ENCODE data around the gene WASF3.
"Not testable (repeated sequence)": the region's sequence is repeated elsewhere in the genome, so short reads cannot be mapped to it uniquely, and the experiment has no call there.

Gene WASF3

DNA sequence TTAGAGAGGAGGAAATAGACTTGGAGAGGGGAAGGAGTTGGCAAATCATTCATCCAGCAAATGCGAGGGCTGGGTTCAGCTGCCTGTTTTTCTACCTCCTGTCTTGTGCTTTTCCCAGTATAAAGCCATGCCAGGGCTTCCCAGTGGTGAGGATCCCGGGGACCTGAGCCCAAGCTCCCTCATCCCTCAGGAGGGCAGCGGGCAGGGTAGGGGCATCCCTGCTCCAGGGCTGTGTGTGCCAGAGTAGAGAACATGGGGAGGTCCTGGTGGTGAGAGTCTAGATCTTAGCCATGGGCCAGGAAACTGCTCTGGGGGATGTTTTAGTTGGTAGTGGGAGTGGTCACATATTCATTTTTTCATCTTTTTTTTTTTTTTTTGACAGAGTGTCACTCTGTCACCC is 159.5 kb downstream of the WASF3 start:
- no peak for DNase-seq (ENCODE audit: low read depth in 2 of 2)

DNA sequence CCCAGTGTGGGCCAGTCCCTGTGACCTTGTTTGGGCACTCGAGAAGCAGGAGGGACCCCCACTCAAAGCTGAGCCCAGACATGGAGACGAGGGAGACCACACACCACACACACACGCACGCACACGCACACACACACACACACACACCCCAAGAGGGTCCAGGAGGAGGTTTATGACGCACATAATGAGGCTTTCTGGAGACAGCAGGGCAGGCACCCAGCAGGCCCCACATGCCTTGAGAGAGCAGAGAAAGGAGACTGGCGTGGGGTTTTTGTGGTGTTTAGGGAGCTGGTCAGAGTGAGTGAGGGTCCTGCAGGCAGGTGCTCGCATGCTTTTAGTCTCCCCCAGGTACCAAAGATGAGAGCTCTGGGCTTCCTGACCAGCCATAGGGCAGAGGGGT is 160.7 kb downstream of the WASF3 start:
- no peak for DNase-seq (ENCODE audit: low read depth in 2 of 2)

DNA sequence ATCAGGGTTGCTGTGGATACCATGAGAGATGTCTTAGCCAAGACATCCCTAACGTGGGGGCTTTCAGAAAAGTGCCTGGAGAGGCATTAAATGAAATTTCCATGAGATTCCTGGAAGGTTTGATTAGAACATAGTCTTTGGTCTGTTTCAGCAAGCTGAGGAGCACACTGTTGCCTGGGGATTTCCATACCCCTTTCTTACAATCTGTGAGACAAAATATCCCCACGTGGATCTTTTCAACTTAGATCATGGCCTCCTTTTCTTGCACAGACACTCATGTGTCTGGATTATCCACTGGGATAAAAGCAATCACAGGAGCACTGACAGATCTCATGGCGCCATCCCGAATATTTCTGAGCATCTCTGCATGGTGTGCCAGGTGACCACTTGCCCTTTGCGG is 161.4 kb downstream of the WASF3 start:
- DNase-seq (ENCODE audit: low read depth in 2 of 2) = no peak

DNA sequence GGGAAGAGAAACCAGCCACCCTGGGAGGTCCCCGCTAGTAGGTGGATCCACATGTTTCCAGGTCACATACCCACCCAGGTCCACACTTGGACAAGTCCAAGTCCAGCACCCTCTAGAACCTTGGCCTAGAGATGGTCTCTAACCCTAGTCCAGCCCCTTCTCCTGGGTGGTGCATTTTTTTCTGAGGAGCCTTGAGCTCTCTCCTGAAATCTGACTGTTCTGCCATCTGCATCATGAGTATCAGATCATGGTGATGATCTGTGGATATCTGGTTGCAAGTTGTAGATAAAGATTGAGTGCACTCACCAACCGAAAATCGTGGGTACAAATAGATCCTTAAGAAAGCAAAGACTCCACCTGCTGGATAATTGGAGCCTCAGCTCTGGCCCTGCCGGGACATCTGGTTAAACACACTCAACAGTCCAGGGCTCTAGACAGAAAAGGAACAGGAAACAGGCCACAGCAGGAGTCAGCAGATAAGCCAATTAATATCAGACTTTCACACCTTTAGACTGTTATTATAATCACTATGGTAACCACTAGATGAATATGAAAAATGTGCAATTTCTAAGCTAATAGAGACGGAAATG is 162.0 kb downstream of the WASF3 start:
- DNase-seq (ENCODE audit: low read depth in 2 of 2) = no peak

DNA sequence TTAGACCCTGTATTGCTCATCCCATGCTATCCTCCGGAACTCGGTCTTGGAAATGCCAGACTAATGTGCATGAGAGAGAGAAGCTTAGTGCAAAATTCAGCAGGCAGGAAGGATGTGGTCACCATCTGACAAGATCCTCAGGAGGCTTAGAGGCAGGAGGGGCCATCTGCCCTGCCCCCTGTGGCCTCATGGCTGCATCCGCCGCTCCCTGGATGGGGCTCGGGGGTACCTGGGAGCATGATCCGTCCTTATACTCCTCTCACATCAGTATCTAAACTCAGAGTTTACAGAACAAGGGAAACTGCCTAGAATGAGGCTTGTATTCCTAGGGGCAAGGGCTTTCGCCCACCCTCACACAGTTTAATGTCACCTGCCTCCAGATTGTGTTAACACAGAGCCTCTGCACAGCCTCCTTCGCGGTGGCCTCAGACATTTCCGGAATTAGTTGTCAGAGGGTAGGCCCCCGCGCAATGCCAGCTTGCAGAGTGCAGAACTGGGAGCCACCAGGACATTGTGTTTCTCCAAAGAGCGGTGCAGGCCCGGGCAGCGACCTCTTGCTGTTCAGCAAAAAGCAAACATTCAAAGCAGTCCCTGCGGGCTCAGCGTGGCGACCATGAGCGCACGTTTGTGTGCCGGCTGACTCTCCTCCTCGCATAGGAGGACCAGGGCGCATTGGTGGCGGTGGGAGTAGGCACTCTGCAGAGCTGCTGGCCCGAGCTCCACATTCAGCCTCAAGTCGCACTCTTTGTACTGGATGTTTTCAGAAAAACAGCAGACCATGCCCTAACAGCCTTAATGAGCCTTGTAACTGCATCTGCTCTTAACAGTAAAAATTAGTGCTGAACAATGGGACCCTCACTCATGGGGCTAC is 164.0 kb downstream of the WASF3 start:
- no peak for DNase-seq (ENCODE audit: low read depth in 2 of 2)

DNA sequence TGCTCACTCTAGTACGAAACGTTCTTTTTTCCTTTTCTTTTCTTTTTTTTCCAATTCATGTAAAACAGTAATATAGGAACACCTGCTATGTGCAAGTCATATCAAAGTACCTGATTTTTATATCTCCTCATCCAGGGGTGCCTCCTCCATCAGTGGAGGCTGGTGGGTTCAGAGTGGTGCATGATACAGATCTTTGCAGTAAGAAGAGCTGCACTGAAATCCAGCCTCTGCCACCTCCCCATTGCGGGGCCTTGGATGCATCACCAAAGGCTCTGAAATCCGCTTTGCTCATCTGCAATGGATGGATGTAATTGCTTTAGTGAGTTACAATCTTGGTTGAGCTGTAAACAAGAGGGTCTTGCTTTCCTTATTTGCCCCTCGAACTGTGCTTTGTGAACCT is 164.8 kb downstream of the WASF3 start:
- DNase-seq (ENCODE audit: low read depth in 2 of 2) = no peak

DNA sequence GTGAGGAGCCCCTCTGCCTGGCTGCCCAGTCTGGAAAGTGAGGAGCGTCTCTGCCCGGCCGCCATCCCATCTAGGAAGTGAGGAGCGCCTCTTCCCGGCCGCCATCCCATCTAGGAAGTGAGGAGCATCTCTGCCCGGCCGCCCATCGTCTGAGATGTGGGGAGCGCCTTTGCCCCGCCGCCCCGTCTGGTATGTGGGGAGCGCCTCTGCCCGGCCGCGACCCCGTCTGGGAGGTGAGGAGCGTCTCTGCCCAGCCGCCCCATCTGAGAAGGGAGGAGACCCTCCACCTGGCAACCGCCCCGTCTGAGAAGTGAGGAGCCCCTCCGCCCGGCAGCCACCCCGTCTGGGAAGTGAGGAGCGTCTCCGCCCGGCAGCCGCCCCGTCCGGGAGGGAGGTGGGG is 166.1 kb downstream of the WASF3 start:
- DNase-seq (ENCODE audit: low read depth in 2 of 2) = not testable (repeated sequence)

DNA sequence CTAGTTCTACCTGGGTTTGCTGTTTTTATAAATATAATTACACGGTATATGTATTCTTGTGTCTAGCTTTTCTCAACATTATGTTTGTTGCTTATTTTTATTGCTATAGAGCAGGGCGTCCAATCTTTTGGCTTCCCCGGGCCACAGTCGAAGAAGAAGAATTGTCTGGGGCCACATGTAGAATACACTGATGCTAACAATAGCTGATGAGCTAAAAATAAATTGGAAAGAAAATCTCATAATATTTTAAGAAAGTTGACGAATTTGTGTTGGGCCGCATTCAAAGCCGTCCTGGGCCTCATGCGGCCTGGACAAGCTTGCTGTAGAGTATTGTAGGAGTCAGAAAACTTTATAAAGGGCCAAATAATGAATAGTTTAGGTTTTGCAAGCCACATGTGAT is 169.2 kb downstream of the WASF3 start:
- DNase-seq (ENCODE audit: low read depth in 2 of 2) = no peak

DNA sequence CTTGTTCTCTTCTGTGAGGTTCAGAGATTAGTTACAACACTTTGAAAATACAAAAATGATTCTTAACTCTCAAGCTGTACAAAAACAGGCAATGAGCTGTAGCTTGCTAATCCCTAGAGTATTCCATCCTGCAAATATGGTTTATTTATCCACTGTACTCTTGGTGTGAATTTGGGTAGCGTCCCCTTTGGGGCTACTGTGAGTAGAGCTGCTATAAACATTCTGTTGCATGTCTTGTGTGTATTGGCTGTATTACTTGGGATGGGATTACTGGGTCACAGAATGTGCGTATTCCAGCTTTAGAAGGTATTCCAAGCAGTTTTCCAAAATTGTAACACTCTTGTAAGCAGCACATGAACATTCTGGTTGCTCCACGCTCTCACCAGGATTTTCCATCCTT is 169.6 kb downstream of the WASF3 start:
- DNase-seq (ENCODE audit: low read depth in 2 of 2) = no peak

DNA sequence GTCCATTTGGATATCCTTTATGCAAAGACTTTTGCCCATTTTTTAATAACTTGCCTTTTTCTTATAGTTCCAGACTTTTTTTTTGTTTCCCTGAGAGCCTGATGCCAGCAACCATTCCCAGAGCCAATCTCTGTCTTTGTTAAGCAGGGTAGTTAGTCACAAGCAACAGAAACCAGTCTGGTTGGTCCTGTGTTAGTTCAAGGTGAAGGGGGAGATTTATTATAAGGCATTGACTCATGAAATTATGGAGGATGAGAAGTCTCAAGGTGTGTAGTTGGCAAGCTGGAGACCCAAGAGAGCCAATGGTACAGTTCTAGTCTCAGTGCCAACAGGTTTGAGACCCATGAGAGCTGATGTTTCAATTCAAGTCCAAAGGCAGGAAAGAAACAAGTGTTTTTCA is 170.2 kb downstream of the WASF3 start:
- no peak for DNase-seq (ENCODE audit: low read depth in 2 of 2)

DNA sequence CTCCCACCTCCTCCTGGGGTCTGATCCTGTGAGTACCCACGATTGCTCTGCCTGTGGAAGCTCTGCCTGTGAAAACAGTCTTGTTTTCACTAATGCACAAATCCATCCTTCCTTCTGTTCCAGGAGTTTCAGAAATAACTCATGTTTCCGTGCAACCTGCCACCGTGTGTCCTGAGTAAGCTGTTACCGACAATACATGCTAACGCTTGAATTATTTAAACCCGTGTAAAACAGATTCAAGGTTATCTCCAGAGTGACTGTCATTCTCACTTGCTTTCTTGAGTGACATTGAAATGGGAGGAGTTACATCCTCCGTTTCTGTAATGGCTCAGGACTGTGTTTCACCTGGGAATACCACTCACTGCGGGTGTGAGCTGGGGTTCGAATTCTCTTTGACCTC is 178.2 kb downstream of the WASF3 start:
- no peak for DNase-seq (ENCODE audit: low read depth in 2 of 2)

Data from stimulated activated CD4-positive, alpha-beta T cell treated with anti-CD3 and anti-CD28 coated beads, Interleukin-1b, Interleukin-23, amount 100 ng/mL, for 1 hour (primary cell).